CD4-positive, alpha-beta T cell treated with Interleukin-17A for 1 hour (primary cell): ENCODE measurements around the gene ITPR2.

ENCODE experiments used
- DNase-seq: peaks from one replicate; pipeline ENCODE4 v3.0.0-alpha.2; 2020

Gene ITPR2

DNA sequence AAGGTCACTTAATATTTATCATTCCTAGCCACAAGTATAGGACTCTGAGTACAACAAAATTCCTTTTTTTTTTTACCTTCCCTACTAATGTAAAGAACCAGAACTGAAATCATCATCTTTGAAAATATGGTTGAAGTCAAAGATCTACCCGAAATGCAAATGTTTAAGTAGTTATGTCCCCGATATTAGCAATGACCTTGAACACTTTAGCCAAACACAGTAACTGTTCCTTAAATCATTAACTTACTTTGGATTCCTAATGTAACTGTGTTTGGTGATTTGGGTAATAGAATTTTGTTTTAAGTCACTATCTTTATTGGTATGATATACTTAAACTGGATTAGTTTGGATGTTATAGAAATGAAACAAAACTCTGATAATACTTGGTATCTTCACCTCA, 14.4 kb downstream of the ITPR2 start:
- DNase-seq: no peak

- no peak for DNase-seq
These were observed 14.8 kb downstream of the ITPR2 start for GRCh38 chr12:26818201-26818600.

DNA sequence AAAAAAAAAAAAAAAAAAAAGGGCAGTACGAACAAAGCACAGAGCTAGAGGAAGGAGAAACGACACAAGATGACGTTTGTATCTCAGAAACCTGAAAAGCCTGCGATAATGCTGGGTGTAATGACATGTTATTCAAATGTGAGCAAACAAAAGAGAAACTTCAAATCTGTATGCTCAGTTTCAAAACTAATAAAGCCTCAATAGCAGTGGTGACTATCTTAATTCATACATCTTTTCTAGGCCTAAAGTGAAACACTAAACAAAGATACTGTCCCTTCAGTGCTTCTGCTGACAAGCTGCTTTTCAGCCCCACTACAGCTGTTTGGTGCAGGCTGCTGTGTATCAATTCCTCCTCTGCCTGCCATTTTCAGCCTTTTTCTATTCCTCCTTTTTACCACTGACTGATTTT, 15.8 kb downstream of the ITPR2 start:
- no peak for DNase-seq

GRCh38 chr12:26813812-26814211, 19.2 kb downstream of the ITPR2 start:
- no peak for DNase-seq

DNA sequence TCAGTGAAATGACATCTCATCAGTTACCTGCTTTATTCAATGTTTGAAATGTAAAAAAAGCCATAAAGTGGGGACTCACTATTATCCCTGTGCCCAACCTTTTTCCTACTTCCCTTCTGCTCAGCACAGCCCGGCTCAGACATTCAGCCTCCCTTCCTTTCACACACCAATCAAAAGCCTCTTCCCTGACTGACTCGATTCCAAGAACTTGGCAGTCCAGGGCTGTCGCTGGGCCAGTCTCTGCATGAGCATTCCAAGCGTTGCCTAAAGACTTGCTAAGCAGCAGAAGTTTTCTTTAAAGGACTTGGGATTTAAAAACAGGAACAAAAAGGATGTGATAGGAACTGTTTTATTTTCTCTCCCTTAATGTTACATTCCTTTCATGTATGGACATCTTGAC, 22.7 kb downstream of the ITPR2 start:
- no peak for DNase-seq

- no peak for DNase-seq
These were observed 23.2 kb downstream of the ITPR2 start for GRCh38 chr12:26809611-26810285.

DNA sequence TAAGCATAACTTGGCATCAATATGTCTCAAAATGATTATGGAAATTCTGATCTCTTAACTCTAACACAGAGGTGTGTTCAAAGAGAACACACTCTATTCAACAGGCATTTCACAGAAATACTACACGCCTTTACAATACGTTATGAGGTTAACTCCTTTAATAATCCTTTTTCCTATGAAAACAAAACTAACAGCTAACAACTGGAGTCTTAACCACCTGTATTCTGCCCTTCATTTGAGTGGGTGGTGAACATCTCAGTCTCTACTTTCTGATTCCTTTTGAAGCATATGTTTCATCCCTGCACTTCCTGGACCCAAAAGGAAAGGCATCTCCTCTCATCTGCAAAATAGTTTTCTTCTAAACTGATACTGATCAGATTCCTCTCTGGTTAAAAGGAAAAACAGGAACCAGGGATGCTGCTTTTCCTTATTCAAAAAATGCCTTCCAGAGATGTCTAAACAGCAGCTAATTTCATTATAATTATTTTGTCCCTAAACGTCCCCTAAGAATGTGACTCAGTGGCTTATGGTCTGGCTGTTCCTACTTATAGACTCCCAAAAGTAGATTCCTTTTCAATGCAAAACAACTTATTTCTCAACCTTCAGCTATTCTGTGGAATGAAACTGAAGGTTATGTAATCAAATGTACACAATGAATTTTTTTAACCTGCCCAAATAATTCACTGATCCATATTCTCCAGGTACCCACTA, 24.1 kb downstream of the ITPR2 start:
- no peak for DNase-seq

- DNase-seq: no peak
These were observed 25.7 kb downstream of the ITPR2 start for GRCh38 chr12:26807292-26807691.

GRCh38 chr12:26806556-26806955, 26.4 kb downstream of the ITPR2 start:
- DNase-seq: no peak

DNA sequence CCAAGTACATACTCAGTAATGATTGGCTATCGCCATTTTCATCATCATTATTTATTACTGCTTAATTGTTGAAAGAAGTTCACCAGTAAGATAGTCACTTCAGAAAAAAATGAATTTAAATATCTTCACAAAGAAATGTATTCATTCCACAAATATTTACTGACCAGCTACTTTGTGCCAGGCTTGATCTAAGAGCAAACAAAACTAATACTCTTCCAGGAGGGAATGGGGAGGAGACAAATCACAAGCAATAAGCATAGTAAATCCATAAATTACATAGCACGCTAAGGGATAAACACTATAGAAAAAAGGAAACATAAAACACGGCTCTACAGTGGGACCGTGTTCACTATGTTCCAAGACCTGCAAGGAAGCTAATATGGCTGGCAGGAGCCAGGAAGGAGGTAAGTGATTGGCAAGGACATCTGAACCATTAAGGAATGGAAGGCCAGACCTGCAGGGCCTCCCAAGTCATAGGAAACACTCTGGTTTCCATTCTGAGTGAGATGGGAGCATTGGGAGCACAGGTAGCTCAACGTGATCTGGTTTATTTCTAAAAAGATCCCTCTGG, 27.5 kb downstream of the ITPR2 start:
- DNase-seq: no peak

GRCh38 chr12:26803552-26803951, 29.4 kb downstream of the ITPR2 start:
- no peak for DNase-seq

GRCh38 chr12:26801486-26801885, 31.5 kb downstream of the ITPR2 start:
- DNase-seq: no peak

DNA sequence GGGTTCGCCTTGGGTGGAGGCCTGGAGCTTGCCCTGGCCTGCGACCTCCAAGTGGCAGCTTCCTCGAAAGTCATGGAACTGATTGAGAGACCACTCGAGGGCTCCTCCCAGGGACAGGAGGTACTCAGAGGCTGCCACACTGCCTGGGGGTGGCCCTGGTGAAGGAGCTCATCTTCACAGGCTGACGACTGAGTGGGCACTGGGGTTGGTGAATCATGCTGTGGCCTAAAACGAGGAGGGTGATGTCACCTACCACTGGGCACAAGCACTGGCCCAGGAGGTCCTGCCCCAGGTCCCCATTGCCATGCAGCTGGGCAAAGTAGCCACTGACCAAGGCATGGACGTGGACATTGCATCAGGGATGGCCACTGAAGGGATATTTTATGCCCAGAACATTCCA, 32.1 kb downstream of the ITPR2 start:
- DNase-seq: no peak

DNA sequence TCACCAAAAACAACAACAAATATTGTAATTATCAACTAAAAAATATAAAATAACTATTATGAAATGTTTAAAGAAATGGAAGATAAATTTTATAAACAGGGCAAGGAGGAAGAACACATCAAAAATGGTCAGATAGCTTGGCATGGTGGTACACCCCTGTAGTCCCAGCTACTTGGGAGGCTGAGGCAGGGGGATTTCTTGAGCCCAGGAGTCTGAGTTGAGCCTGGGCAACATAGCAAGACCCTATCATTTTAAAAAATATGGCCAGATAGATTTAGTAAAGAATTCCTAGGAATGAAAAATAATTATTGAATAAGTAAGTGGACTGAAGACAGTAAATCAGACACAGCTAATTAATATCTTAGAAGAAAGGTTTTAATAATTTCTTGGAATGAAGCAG, 32.6 kb downstream of the ITPR2 start:
- DNase-seq: no peak

- DNase-seq: no peak
These were observed 33.3 kb downstream of the ITPR2 start for GRCh38 chr12:26799741-26800140.

DNA sequence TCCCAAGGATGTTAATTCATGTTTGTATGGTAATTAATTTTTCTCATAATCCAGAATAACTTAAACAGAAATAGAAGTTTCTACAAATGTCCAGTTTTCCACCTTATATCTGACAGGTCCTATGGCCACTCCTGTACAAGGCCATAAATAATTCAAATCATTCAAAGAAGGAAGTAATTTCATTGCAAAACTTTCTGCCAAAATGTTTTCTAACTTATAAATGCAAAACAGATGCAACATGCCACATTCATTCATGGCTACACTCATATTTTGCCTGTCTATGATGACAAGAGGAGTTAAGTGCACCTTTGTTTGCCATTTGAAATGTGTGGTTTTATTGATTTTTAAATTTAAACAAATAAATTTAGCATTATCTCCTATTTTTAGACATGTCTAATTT, 34.4 kb downstream of the ITPR2 start:
- DNase-seq: no peak

DNA sequence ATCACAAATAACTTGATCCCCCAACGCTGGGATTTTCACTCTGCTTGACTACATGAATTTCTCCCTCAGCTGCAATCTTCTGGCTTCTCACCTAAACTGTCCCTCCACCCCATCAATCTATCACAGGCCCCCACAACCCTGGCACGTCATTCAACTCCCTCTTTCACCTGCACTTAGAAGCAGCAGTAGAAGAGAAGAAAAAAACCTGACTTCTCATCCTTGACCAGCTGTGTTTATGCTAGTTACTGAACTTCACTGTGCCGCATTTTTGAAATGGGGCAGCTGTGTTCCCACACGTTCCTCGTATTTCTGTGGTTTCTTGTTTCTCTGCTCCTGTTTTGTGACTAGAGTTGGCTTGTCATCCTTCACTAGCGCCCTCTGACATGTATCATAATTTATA, 35.0 kb downstream of the ITPR2 start:
- DNase-seq: no peak

DNA sequence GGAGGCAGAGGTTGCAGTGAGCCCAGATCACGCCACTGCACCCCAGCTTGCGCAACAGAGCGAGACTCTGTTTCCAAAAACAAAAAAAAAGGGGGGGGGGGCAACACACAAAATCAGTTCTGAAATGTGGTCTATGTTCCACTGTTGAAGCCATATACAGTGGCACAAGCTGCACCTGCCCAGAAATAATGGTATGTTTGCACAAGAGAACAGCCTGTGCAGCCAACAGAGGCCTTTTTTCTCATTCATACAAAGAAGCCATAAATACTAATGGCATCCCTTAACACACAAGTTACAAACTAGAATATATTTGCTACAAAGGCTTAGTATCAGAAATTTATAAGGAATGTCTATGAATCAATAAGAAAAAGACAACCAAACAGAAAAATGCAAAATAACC, 37.1 kb downstream of the ITPR2 start:
- DNase-seq: no peak

DNA sequence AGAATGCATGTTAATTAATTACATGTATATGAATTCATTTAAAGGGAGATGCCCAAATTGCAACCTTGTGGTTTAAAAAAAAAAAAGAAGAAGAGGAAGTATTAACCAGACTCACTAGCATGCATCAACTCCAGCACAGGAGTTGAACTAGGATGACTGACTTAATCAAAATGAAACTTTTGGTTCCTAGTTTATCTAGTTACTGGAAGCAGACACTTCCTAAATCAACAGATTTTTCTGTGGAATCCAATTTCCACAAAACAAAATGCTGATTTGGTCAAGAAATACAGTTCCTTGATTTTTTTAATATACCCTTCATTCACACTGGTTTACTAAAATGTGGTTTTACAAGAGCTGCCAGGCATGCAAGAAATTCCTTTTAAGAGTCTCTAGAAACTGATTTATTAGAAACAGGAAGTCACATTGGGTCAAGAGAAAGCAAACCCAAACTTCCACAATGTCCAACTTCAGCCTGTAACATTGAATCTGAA, 41.6 kb downstream of the ITPR2 start:
- peak; percentile 16 for DNase-seq

DNA sequence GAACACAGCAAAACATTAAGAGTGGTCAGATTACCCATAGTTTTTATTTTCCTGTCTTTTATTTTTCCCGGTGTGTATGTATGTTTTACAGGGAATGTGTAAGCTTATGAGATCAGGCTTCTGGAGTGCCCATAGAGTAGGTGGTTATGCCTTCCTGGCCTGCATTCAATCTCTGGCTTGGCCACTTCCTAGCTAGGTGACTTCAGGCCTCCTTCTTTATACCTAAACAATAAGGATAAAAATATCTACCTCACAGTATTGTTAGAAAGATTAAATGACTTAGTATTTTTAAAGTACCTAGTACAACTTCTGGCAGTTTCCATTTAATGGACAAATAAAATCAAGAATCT, 42.4 kb downstream of the ITPR2 start:
- DNase-seq: no peak

DNA sequence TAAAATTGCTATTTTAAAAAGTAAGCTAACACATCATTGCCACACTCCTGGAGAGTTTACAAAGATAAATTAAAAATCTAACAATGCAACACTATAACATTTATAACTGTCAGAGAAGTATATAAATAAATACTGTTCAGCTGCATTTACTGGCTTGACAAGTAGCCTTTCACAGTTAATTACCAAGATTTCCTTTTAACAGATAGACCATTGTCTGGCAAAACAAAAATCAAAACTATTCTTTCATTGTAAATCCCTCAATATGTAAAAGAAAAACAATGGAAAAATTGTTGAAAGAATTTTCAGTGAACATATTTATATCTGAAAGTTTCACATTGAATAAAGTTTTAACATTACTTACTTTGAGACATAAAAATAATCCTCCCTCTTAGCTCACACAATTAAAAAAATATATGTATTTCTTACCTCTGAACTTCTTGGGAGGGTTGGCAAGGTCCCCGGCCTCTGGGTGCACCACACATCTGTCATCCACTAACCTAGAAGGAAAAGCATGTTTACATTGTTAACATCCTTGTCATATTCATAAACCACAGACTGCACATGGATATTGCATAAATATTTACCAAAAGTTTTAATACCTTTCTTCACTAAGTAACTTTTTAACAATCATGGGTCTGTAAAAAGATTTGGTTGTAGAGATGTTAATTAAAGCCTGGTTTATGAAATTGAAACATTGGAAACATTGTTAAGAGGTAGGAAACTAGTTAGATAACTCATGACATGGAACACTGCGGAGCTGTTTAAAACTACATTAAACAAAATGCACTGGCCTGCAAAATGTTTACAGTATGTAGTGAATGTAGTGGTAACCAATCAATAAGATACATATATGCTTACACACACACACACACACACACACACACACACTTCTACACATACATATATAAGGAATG, 43.0 kb downstream of the ITPR2 start:
- no peak for DNase-seq

GRCh38 chr12:26786865-26787514, 46.0 kb downstream of the ITPR2 start:
- no peak for DNase-seq

- no peak for DNase-seq
These were observed 46.5 kb downstream of the ITPR2 start for GRCh38 chr12:26786491-26786864.
